ENCODE measurements around the gene MYO1E.

DNA sequence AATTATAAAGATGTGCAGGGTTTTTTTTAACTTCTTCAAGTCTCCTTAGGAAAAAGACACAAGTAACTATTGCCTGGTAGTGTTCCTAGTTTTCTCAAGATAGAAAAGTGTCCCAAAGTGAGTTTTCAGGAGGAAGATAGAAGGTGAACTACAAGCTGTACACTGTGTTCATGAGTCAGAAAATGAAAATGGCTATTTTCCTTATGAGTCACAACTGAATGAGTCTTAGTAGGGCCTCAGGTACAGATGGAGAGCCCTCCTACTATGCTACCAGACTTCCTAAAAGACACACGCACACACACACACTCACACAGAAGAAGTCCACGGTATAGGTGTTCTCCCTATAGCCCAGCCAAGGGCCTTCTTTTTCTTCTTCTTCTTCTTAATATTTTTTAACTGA is 3.1 kb downstream of the MYO1E start:
- TF ChIP-seq CTCF (conservative IDR thresholded peaks at IDR 0.05 in 1 of 2, IDR thresholded peaks at IDR 0.05 in 1 of 2; ENCODE audit: extremely low read depth in 1 of 2, insufficient read depth in 1 of 2, low read depth in 1 of 2, low read length in 2 of 2) (no peak), EZH2 (IDR thresholded peaks at IDR 0.05; ENCODE audit: borderline replicate concordance, low read length) (no peak)

Measured in mammary epithelial cell (primary cell).